ENCODE measurements around the gene PRKCE.
A peak's percentile ranks its signal among the peaks of the same experiment; 100 is the strongest.
"Not testable (repeated sequence)": the region's sequence is repeated elsewhere in the genome, so short reads cannot be mapped to it uniquely, and the experiment has no call there.

PRKCE gene

GRCh38 chr2:46223514-46223913 is 572.0 kb downstream of the PRKCE start:
- DNase-seq: not testable (repeated sequence)

DNA sequence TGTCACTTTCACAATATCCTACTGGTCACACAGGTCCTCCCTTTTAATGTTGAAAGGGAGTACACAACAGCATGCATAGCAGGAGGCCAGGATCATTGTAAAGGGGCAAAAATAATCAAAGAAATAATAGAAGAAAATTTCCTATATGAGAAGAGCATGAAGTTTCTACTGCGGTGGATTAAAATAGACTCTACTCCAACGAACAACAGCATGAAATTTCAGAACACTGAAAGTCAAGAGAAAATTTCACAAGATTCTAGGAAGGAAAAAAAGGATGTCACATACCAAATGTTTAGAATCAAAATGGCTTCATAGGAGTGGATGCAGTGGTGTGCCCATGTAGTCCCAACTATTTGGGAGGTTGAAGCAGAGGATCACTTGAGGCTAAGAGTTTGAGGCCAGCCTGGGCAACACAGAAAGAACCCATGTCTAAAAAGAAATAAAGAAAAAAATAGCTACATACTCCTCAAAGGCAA is 573.7 kb downstream of the PRKCE start:
- DNase-seq: no peak

DNA sequence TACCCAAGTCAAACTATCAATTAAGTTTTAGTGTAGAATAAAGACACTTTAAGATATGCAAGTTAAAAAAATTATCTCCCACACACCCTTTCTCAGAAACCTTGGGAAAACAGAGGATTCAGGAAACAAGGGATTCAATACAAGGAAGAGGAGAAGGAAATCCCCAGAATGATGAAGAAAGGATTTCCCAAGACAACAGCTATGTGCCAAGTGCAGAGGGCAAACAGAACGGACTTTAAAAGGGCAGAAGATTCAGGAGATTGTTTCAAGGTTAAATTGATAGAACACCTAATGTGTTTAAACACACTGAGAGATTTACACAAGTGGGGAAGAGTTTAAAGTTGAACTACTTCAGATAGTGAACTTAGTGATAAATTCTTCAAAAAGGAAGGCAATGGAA is 574.3 kb downstream of the PRKCE start:
- no peak for DNase-seq

DNA sequence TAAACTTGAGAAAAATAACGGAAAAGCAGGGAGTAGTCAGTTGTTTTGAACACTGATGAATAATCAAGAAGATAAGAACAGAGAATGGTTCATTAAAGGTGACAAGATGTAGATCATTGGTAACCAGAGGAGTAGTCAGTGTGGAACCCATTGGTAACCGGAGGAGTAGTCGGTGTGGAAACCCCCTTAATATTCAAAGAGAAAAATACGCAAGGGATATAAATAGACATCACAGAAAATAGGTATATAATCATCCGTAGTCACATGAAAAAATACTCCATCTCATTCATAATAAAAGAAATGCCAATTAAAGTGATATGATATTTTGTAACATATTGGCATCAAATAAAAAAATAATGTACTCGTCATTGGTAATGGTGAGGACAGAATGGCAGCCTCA is 575.1 kb downstream of the PRKCE start:
- no peak for DNase-seq

- DNase-seq: no peak
These were observed 575.5 kb downstream of the PRKCE start for GRCh38 chr2:46227022-46227421.

DNA sequence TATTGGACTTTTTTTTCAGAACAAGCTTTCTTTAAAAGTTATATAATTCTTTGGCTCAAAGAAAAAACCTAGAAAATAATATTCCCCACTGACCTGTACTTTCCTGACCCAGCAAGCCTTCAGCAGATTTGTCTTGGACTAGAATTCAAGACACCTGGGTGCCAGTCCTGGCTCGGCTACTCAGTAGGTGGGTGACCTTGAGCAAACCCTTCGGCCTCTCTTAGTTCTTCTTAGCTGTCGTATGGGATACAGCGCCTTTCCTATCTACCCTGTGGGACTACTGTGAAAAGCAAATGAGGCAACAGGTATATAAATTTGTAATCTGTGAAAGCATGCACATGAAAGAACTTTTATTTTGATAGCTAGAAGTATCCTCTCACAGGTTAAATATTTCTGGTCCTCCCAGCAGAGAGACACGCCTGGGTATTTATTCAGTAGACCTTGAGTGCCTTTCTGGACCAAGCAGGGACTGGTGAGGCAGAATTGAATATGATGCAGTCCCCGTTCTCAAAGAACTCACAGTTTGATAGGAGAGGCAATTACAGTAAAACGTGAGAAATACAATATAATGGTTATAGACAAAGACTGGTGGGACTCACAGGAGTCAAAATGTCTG is 576.3 kb downstream of the PRKCE start:
- DNase-seq: no peak

DNA sequence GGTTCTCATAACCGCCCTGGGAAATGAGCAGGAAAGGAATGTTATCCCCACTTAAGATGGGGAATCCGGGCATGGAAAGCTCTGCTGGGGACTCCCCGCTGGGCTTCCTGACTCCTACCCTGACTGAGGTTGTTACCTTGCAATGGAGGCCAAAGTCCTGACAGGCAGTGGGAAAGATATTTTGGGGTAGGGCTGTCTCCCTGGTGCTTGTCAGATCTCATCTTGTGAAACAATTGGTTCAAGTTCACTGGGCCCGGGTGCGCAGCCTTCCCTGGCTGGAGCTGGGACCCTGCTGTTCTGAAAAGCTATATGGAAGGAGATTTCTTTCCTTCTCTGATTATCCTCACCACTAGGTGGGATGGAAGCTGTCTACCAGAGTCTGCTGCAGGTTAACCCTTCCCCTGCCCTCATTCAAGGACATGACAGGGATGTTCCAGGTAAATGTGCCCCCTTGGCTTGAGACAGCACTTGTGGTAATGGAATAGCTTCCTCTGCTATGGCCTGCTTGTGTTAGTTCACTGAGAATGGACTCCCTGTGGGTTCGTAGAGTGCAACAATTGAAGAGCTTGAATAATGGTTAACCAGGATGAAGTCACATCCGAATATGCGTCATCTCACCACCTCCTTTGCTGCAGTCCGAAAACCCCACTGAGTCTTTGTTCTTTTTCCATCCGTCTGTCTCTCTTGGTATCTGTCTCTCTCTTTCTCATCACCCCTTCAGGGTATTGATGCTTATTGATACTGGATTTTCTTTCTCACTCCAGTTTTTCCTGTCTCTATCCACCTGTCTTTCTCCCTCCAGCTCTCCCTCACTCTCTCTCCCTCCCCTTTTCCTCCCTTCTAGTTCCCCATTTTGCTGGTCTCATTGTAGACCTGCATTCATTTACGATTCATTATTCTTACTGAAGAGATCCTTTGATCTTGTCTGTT is 577.9 kb downstream of the PRKCE start:
- peak; percentile 68 for DNase-seq

DNA sequence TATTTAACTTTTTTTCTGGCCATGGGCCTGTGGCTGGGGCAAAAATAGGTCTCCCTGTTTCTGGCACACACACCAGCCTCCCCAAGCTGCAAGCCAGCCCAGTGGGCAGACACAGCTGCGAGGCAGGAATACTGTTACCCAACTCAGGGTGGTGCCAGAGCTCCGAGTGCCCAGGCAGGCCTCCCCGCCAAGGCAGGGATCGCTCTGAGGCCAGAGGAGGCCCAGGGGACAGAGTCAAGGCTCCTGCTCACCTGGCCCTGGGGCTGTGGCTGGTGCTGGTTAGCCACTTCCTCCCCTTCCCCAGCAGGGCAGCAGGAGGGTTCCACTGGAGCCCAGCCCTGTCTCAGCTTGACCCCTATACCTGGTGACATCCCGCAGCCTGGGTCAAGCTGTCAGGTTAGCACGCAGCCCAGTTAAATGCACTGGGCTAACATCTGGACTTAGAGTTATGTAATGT is 578.7 kb downstream of the PRKCE start:
- peak; percentile 70 for DNase-seq

DNA sequence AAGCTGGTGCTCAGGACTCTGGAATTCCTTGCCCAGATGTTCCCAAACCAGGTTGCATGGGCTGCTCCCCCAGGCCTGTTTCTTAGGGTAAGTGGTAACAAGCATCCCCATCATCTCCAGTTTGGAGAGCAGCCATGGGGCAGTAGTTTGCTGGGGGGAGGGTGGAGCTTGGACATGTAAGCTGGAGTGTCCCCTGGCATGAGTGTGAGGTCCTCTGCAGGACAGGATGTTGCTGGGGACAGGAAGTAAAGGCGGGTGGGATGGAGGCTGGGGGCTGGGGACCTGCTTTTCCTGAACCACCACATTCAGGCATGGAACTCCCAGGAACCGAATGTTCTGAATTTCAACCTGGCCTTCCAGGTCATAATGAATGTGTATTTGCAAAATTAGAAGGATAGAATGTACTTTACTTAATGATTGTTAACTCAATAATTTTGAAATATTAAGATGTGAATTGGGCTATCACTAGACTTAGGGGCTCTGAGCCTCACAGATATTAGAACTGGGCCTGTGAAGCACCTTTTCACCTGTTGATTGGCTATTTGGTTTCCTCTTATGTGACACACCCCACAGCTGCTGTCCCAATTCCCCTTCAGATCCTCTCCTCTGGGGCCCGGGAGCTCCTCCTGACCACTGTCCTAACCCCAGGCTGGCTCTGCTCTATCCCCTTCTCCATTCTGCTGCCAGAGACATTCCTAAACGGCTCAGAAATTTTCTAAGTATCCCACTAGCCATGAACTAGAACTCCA is 579.4 kb downstream of the PRKCE start:
- no peak for DNase-seq

- DNase-seq: no peak
These were observed 580.2 kb downstream of the PRKCE start for GRCh38 chr2:46231721-46232120.

GRCh38 chr2:46232860-46233259 is 581.4 kb downstream of the PRKCE start:
- DNase-seq: no peak

GRCh38 chr2:46236006-46236875 is 584.8 kb downstream of the PRKCE start:
- DNase-seq: no peak

DNA sequence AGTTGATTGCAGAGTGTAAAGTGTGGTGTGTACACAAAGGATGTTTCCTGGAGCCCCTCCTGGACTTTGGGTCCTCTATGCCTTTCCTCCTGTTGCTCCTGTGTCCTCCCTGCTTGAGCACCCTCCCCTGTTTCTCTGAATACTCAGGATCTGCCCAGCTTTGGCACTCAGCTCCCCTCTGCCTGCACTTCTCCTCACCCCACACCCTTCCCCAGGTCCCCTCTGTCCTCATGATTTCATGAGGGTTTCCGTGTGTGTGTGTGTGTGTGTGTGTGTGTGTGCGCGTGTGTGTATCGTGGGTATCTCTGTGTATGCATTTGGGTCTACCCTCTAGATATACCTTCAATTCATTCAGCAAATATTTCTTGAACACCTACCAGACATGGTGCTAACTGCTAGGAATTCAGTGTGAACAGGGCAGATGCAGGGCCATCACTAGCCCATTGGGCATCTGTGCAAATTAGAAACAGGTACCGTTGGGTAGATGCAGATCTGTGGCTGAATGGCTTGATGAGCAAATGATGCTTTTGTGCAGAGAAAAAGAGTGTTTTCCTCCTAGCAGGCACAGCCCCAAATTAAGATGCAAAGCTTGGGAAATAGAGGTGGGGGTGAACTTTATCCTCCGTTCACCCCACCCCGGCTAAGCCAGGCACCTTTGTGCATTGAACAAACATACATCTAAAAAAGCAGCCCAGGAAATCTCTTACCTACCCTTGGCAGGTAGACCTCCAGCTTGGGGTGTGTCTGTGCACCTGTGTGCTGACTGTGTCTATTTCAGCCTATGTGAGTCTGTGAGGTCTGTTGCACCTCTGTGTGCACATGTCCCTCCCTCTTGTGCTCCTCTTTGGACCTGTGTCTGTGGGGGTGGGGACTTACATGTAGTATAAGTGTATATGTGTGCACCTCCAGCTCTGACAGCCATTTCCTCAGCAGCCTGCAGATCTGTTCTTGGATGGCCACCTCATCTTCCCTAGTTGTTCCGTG is 585.7 kb downstream of the PRKCE start:
- DNase-seq: no peak
